COLO668 (cell line): ENCODE measurements around the gene UFSP2.
A peak's percentile ranks its signal among the peaks of the same experiment; 100 is the strongest.

Experiments
- DNase-seq: peaks from one replicate; lab custom pipeline; 2025; ENCODE audit not compliant: unreplicated experiment; lab: John Stamatoyannopoulos, UW

Gene UFSP2

GRCh38 chr4:185426960-185427688, 1.4 kb upstream of the UFSP2 start:
- DNase-seq: no peak

GRCh38 chr4:185424905-185425646, 688 bp downstream of the UFSP2 start:
- DNase-seq: peak; percentile 26

- no peak for DNase-seq
Observed at GRCh38 chr4:185421366-185422124, 4.2 kb downstream of the UFSP2 start.

GRCh38 chr4:185416955-185417354, 8.8 kb downstream of the UFSP2 start:
- DNase-seq: no peak

- DNase-seq: no peak
Observed at GRCh38 chr4:185412412-185412811, 13.4 kb downstream of the UFSP2 start.

- no peak for DNase-seq
Observed at GRCh38 chr4:185411849-185412248, 13.9 kb downstream of the UFSP2 start.

GRCh38 chr4:185408432-185408831, 17.3 kb downstream of the UFSP2 start:
- DNase-seq: no peak

- no peak for DNase-seq
Observed at GRCh38 chr4:185405296-185405999, 20.3 kb downstream of the UFSP2 start.

GRCh38 chr4:185404031-185404430, 21.7 kb downstream of the UFSP2 start:
- no peak for DNase-seq

- no peak for DNase-seq
Observed at GRCh38 chr4:185399466-185399865, 26.3 kb downstream of the UFSP2 start.

- DNase-seq: no peak
Observed at GRCh38 chr4:185398618-185399017, 27.1 kb downstream of the UFSP2 start.

GRCh38 chr4:185396724-185397385, 28.9 kb downstream of the UFSP2 start, which contains the start of gene ANKRD37:
TSS of gene ANKRD37 (plus strand) at chr4:185396841. CDS start at chr4:185396924, 83 bp downstream.
- peak; percentile 84 for DNase-seq

- DNase-seq: peak; percentile 98
Observed at GRCh38 chr4:185395956-185396723, 29.6 kb downstream of the UFSP2 start.

- no peak for DNase-seq
Observed at GRCh38 chr4:185395238-185395955, 30.4 kb downstream of the UFSP2 start, which contains the start of gene LRP2BP. TSS of gene LRP2BP (minus strand) at chr4:185395924. CDS start at chr4:185378186, 17,738 bp downstream.

GRCh38 chr4:185394568-185395237, 31.1 kb downstream of the UFSP2 start:
- no peak for DNase-seq

- no peak for DNase-seq
Observed at GRCh38 chr4:185392156-185392555, 33.6 kb downstream of the UFSP2 start.

- DNase-seq: no peak
Observed at GRCh38 chr4:185390941-185391340, 34.8 kb downstream of the UFSP2 start.

GRCh38 chr4:185387957-185388356, 37.8 kb downstream of the UFSP2 start:
- no peak for DNase-seq
